GM21526 (cell line): ENCODE results near the gene KRT26.

ENCODE experiments used
- ATAC-seq: cut with Tn5 transposase; IDR thresholded peaks from one replicate; pipeline ENCODE4 v1.9.1; 2021; ENCODE audit warnings: moderate library complexity; ENCODE audit not compliant: unreplicated experiment, low FRiP score

KRT26 gene

GRCh38 chr17:40735016-40735415 is 37.0 kb downstream of the KRT26 start:
- ATAC-seq = no peak

GRCh38 chr17:40734018-40734417 is 38.0 kb downstream of the KRT26 start:
- ATAC-seq = no peak

GRCh38 chr17:40730970-40731369 is 41.0 kb downstream of the KRT26 start:
- ATAC-seq = no peak

- ATAC-seq = no peak
These were observed 44.4 kb downstream of the KRT26 start for GRCh38 chr17:40727447-40728231.

- ATAC-seq = no peak
These were observed 45.1 kb downstream of the KRT26 start for GRCh38 chr17:40726919-40727318.

- ATAC-seq = no peak
These were observed 47.3 kb downstream of the KRT26 start for GRCh38 chr17:40724656-40725055.

- ATAC-seq = no peak
These were observed 49.8 kb downstream of the KRT26 start for GRCh38 chr17:40722241-40722640.

GRCh38 chr17:40720899-40721298 is 51.1 kb downstream of the KRT26 start:
- no peak for ATAC-seq

GRCh38 chr17:40718930-40719329 is 53.1 kb downstream of the KRT26 start:
- no peak for ATAC-seq

- no peak for ATAC-seq
These were observed 54.2 kb downstream of the KRT26 start for GRCh38 chr17:40717776-40718175.
